Mucosa of descending colon (tissue), 3 donors: ENCODE data around the gene TREML1. TPM values are rescaled to one million over a fixed set of nuclear protein-coding genes. Genes with fewer than 3 reads are reported as not detected.
"Not testable (repeated sequence)": the region's sequence is repeated elsewhere in the genome, so short reads cannot be mapped to it uniquely, and the experiment has no call there.

Experiments
- ATAC-seq: fragments of 200-7000 bp; cut with Tn5 transposase; one replicate; pipeline ENCODE4 v1.9.1; 2020; ENCODE audit warnings: mild to moderate bottlenecking, moderate library complexity
- DNase-seq, 3 donors: peaks; one replicate each; pipeline ENCODE4 v3.0.0-alpha.2; 2020
- H3K36me3 ChIP-seq: fragments of 200-600 bp; one replicate; pipeline ENCODE4 v1.8.0; 2021; ENCODE audit warnings: low read depth, mild to moderate bottlenecking
- H3K4me1 ChIP-seq: fragments of 200-600 bp; one replicate; pipeline ENCODE4 v1.8.0; 2021; ENCODE audit warnings: low read depth, mild to moderate bottlenecking
- H3K4me3 ChIP-seq: fragments of 200-600 bp; one replicate; pipeline ENCODE4 v1.8.0; 2021; ENCODE audit warnings: mild to moderate bottlenecking
- H3K9me3 ChIP-seq: fragments of 200-600 bp; one replicate; pipeline ENCODE4 v1.8.0; 2021; ENCODE audit warnings: mild to moderate bottlenecking
- CTCF ChIP-seq: fragments of 200-600 bp; IDR thresholded peaks from one replicate; pipeline ENCODE4 v1.8.0; 2022; ENCODE audit warnings: antibody characterized with exemption, mild to moderate bottlenecking
- intact Hi-C, 2 donors: fragments of 100-400 bp; cut with DNase I in 1 of 2; cut with micrococcal nuclease in 1 of 2; formaldehyde crosslinking; loops; one replicate each; pipeline versions ENCODE4 v1.11.0 to v1.11.1; 2022; cut with DNase I, micrococcal nuclease
- total RNA-seq, 3 donors: library from RNA; stranded (reverse); fragmentation: NEBNext Ultra II Directional in 2 of 3; extraction: Animal tissue kit (Norgen Biotek cat#: 25700) in 2 of 3; gene quantifications; one replicate each; pipeline versions ENCODE4 v1.2.1 to v1.2.4, GENCODE V29; 2021 to 2023
- donor health status: DM: no; HTN: no; CAD: no; lungs with moderate emphysema.
- donor health status: DM: no; HTN: no; CAD: no.
- donor health status: DM: no; HTN: yes; CAD: no.

Gene TREML1
- total RNA-seq, 3 donors from 2014 or later: 0.35 TPM; not detected in 2

GRCh38 chr6:41189967-41190366 lies 35.8 kb upstream of the TREML1 start:
- DNase-seq (no peak), ATAC-seq (no peak)
- intact Hi-C loops: no loop called here
- TF ChIP-seq CTCF: no peak
- Histone ChIP-seq H3K4me1 (no peaks in the 10 kb centered on the region), H3K36me3 (no peaks in the 10 kb centered on the region), H3K4me3 (no peak overlapping the region), H3K9me3 (peaks cover 2% of the 10 kb centered on the region)

- H3K4me3 ChIP-seq, H3K9me3 ChIP-seq, ATAC-seq, DNase-seq, intact Hi-C loops, H3K36me3 ChIP-seq, H3K4me1 ChIP-seq: not testable (repeated sequence)
These were observed 34.9 kb upstream of the TREML1 start for GRCh38 chr6:41189046-41189445.

- Histone ChIP-seq H3K9me3 (peaks cover 2% of the 10 kb centered on the region), H3K36me3 (no peaks in the 10 kb centered on the region), H3K4me1 (no peaks in the 10 kb centered on the region), H3K4me3 (no peak overlapping the region)
- intact Hi-C loops: no loop called here
- DNase-seq (no peak), ATAC-seq (no peak)
- TF ChIP-seq CTCF: no peak
These were observed 34.1 kb upstream of the TREML1 start for GRCh38 chr6:41187924-41188886.

GRCh38 chr6:41186031-41186562 lies 31.9 kb upstream of the TREML1 start:
- Histone ChIP-seq H3K4me3 (no peak overlapping the region), H3K9me3 (peaks cover 2% of the 10 kb centered on the region), H3K36me3 (no peaks in the 10 kb centered on the region), H3K4me1 (no peaks in the 10 kb centered on the region)
- DNase-seq (no peak), ATAC-seq (peak; percentile 7)
- intact Hi-C loops: no loop called here
- TF ChIP-seq CTCF: no peak

- no peak for ATAC-seq
These were observed 30.6 kb upstream of the TREML1 start for GRCh38 chr6:41184761-41185160.

More at GRCh38 chr6:41184761-41185160, 30.6 kb upstream of the TREML1 start:
- no peak for TF ChIP-seq CTCF
- no peaks in the 10 kb centered on the region for H3K4me1 ChIP-seq
- intact Hi-C loops: no loop called here
- no peak for DNase-seq
- H3K36me3 ChIP-seq: no peaks in the 10 kb centered on the region
- no peak overlapping the region for H3K4me3 ChIP-seq
- H3K9me3 ChIP-seq: peaks cover 2% of the 10 kb centered on the region
